Lower leg skin (tissue), 3 donors: ENCODE results near the gene WDTC1.

Experiments used
- POLR2A ChIP-seq, 2 donors: fragments of 450-650 bp; IDR thresholded peaks; one replicate each; pipeline ENCODE4 v1.6.1; 2016 to 2017; ENCODE audit warnings: antibody characterized with exemption in 2 of 2, mild to moderate bottlenecking in 1 of 2, moderate library complexity in 1 of 2
- TF ChIP-seq, protein P1 (sequence below), 3 donors: fragments of 450-650 bp; IDR thresholded peaks; one replicate each; pipeline ENCODE4 v1.5.1; 2016; ENCODE audit warnings: antibody characterized with exemption in 3 of 3, mild to moderate bottlenecking in 3 of 3, moderate library complexity in 2 of 3

DNA sequence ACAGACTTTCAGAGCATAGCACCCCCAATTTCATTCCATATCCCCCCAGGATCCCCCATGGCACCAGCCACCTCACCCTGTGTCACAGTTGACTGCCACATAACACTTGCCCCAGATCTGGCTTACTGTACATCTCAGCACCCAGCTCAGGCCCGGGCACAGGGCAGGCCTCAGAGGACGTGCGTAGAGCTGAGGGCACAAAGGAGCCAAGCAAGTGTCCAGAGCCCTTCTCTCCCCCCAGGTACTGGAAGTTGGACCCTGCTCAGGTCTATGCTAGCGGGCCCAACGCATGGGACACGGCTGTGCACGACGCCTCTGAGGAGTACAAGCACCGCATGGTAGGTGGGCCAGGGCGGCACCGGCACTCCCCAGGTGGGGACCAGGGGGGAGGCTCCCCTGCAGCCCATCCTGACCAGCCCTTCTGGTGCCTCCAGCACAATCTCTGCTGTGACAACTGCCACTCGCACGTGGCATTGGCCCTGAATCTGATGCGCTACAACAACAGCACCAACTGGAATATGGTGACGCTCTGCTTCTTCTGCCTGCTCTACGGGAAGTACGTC is 99.4 kb downstream of the WDTC1 start:
- TF ChIP-seq, protein P1, sequence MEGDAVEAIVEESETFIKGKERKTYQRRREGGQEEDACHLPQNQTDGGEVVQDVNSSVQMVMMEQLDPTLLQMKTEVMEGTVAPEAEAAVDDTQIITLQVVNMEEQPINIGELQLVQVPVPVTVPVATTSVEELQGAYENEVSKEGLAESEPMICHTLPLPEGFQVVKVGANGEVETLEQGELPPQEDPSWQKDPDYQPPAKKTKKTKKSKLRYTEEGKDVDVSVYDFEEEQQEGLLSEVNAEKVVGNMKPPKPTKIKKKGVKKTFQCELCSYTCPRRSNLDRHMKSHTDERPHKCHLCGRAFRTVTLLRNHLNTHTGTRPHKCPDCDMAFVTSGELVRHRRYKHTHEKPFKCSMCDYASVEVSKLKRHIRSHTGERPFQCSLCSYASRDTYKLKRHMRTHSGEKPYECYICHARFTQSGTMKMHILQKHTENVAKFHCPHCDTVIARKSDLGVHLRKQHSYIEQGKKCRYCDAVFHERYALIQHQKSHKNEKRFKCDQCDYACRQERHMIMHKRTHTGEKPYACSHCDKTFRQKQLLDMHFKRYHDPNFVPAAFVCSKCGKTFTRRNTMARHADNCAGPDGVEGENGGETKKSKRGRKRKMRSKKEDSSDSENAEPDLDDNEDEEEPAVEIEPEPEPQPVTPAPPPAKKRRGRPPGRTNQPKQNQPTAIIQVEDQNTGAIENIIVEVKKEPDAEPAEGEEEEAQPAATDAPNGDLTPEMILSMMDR (IDR thresholded peaks at IDR 0.05): no peak
- no peak for TF ChIP-seq POLR2A (IDR thresholded peaks at IDR 0.05)
